ENCODE measurements around the gene EMC9. TPM values are rescaled to one million over a fixed set of nuclear protein-coding genes. Genes with fewer than 3 reads are reported as not detected.

Gene EMC9
- total RNA-seq, 1 experiment from 2014 or later = 42.0 TPM

GRCh38 chr14:24098229-24098926 is 43.0 kb downstream of the EMC9 start:
- no peaks in the 10 kb centered on the region for H3K36me3 ChIP-seq (ENCODE audit: control insufficient read depth in 1 of 2, insufficient read depth in 2 of 2, low read length in 2 of 2)
- H3K4me1 ChIP-seq (ENCODE audit: control insufficient read depth in 1 of 2, insufficient read depth in 2 of 2, low read length in 2 of 2) = peaks cover 10 to 18% of the 10 kb centered on the region in 2 experiments
- H3K9me3 ChIP-seq (ENCODE audit: control insufficient read depth in 1 of 2, insufficient read depth in 1 of 2, low read depth in 1 of 2, low read length in 2 of 2) = no peaks in the 10 kb centered on the region
- no peak overlapping the region for H3K27ac ChIP-seq (ENCODE audit: low read depth, low read length)
- BruUV-seq (replicated peaks) = no TSS peak
- H3K79me2 ChIP-seq (ENCODE audit: insufficient read depth, low read length) = peaks cover 7% of the 10 kb centered on the region; the same call in 1 of the 2 replicates
- H2AFZ ChIP-seq (ENCODE audit: low read depth, low read length, poor library complexity, severe bottlenecking) = no peak overlapping the region
- H3K4me2 ChIP-seq (ENCODE audit: low read length) = no peak overlapping the region
- H4K20me1 ChIP-seq (ENCODE audit: insufficient read depth) = no peaks in the 10 kb centered on the region
- TF ChIP-seq ZNF274 (IDR thresholded peaks at IDR 0.05; ENCODE audit: low read depth, low read length) (no peak), SRF (IDR thresholded peaks at IDR 0.05; ENCODE audit: low read depth) (no peak), JUND (IDR thresholded peaks at IDR 0.05) (no peak), FOSL1 (IDR thresholded peaks at IDR 0.05; ENCODE audit: low read depth) (no peak), REST (IDR thresholded peaks at IDR 0.05; ENCODE audit: low read depth) (no peak), ELF1 (IDR thresholded peaks at IDR 0.05; ENCODE audit: borderline replicate concordance, low read depth) (no peak), POLR2AphosphoS5 (IDR thresholded peaks at IDR 0.05; ENCODE audit: low read depth, low read length) (no peak), EZH2phosphoT487 (IDR thresholded peaks at IDR 0.05; ENCODE audit: borderline replicate concordance) (no peak)
- no peaks in the 10 kb centered on the region for H3K27me3 ChIP-seq (ENCODE audit: insufficient read depth, low read length)
- POLR2A ChIA-PET = no interaction called here
- RAD21 ChIA-PET (ENCODE audit: low non-redundant PET in 1 of 2, low total read pairs in 2 of 2, uncharacterized antibody in 2 of 2, unreplicated experiment in 2 of 2) = no interaction called here
- intact Hi-C loops (cut with micrococcal nuclease) = loop anchor here (10.0 kb wide), 1 partner anchor 114 kb away; the partner anchor contains the start of gene DHRS4L2
- H3K9me2 ChIP-seq (ENCODE audit: insufficient read depth) = no peaks in the 10 kb centered on the region
- ATAC-seq (no peak), DNase-seq (ENCODE audit: low read depth, low spot score) (no peak)
- no peak overlapping the region for H3K4me3 ChIP-seq (replicated peaks in 1 of 2; ENCODE audit: low read depth in 1 of 2, low read length in 2 of 2)
- CTCF ChIA-PET = interaction anchor here (0.8 kb wide), 1 partner anchor 10 kb away, joined by 3 read pairs; no protein-coding TSS in a partner anchor
- no peak overlapping the region for H3K9ac ChIP-seq (ENCODE audit: low read length)
